K562 (cell line): ENCODE results near the gene OR5D16. TPM values are rescaled to one million over a fixed set of nuclear protein-coding genes. Genes with fewer than 3 reads are reported as not detected.
A peak's percentile ranks its signal among the peaks of the same experiment; 100 is the strongest.

Experiments used
- ATAC-seq: fragments of 200-7000 bp; cut with Tn5 transposase; 3 replicates; pipeline ENCODE4 v1.9.1; 2020; ENCODE audit warnings: moderate library complexity
- BruUV-seq: library from RNA; stranded (reverse); fragments of 400-500 nt; replicated peaks from 2 replicates; lab custom pipeline; 2021; lab: Mats Ljungman, UMichigan
- CTCF ChIA-PET: fragments of 300-600 bp; formaldehyde crosslinking; extraction: SDS; loops from one replicate; lab custom pipeline; 2021; ENCODE audit warnings: low intra/inter-chr PET ratio; lab: Yijun Ruan, JAX
- POLR2A ChIA-PET: fragments of 300-600, 350-650 bp; sonication (Branson Sonifier 250); formaldehyde crosslinking; extraction: SDS; loops from one replicate; lab custom pipeline; 2021; ENCODE audit warnings: antibody characterized with exemption, inconsistent platforms; lab: Yijun Ruan, JAX
- DNase-seq, 4 experiments: peaks; one replicate each; pipeline versions ENCODE4 v3.0.0 to v3.0.0-alpha.2; 2011 to 2018; ENCODE audit warnings: low spot score in 3 of 4, mixed read lengths in 3 of 4; ENCODE audit errors: extremely low read depth in 1 of 4
- FAIRE-seq: peaks from 2 replicates; lab custom pipeline; 2011; peaks lifted over from hg19 to GRCh38; lab: Jason Lieb, UNC
- H2AFZ ChIP-seq: 2 replicates; pipeline ENCODE4 v1.6.0; 2011; ENCODE audit warnings: low read depth, low read length, control low read depth, inconsistent platforms
- H3K27ac ChIP-seq: fragments of 200-600 bp; 3 replicates; pipeline ENCODE4 v1.8.0; 2011; ENCODE audit warnings: low read depth, mild to moderate bottlenecking, control low read depth, inconsistent platforms, low read length, moderate library complexity, mixed read lengths; ENCODE audit errors: extremely low read depth
- H3K27me3 ChIP-seq, 2 experiments: fragments of 300-600 bp in 1 of 2; 2 replicates in 1 of 2; 3 replicates in 1 of 2; pipeline versions ENCODE4 v1.6.0 to v1.8.0; 2011; ENCODE audit warnings: inconsistent platforms in 2 of 2, low read length in 2 of 2, mild to moderate bottlenecking in 1 of 2, mixed read lengths in 1 of 2, moderate library complexity in 1 of 2; ENCODE audit not compliant: control insufficient read depth in 2 of 2, insufficient read depth in 2 of 2
- H3K36me3 ChIP-seq: fragments of 300-600 bp; 3 replicates; pipeline ENCODE4 v1.8.0; 2011; ENCODE audit warnings: mild to moderate bottlenecking, low read length, inconsistent platforms; ENCODE audit not compliant: control insufficient read depth, insufficient read depth
- H3K4me1 ChIP-seq, 2 experiments: fragments of 200-600 bp in 1 of 2; replicated peaks in 1 of 2; 2 replicates in 1 of 2; 3 replicates in 1 of 2; pipeline versions ENCODE4 v1.5.1 to v1.8.0; 2011; ENCODE audit warnings: inconsistent platforms in 2 of 2, low read length in 2 of 2, mild to moderate bottlenecking in 1 of 2, mixed read lengths in 1 of 2, moderate library complexity in 1 of 2; ENCODE audit not compliant: control insufficient read depth in 2 of 2, insufficient read depth in 2 of 2
- H3K4me2 ChIP-seq: 2 replicates; pipeline ENCODE4 v1.6.1; 2011; ENCODE audit warnings: low read length, control low read depth, inconsistent platforms, mixed read lengths; ENCODE audit not compliant: insufficient read depth
- H3K4me3 ChIP-seq: fragments of 200-600 bp; sonication (generic), shearing (Covaris generic); 2 replicates; pipeline ENCODE4 v1.5.1; 2016; ENCODE audit warnings: control low read depth, inconsistent platforms
- H3K79me2 ChIP-seq: fragments of 200-600 bp; 3 replicates; pipeline ENCODE4 v1.8.0; 2011; ENCODE audit warnings: low read length, inconsistent platforms; ENCODE audit not compliant: control insufficient read depth, insufficient read depth
- H3K9ac ChIP-seq, 2 experiments: 2 replicates each; pipeline versions ENCODE4 v1.6.0 to v1.6.1; 2011; ENCODE audit warnings: low read depth in 2 of 2, low read length in 2 of 2, control low read depth in 1 of 2, inconsistent platforms in 1 of 2, mild to moderate bottlenecking in 1 of 2, mixed read lengths in 1 of 2; ENCODE audit not compliant: insufficient read depth in 1 of 2
- H3K9me1 ChIP-seq: one replicate; pipeline ENCODE4 v1.6.0; 2011; ENCODE audit warnings: inconsistent platforms, mild to moderate bottlenecking, low read length, moderate library complexity; ENCODE audit not compliant: control insufficient read depth, insufficient read depth
- H3K9me3 ChIP-seq: replicated peaks from 2 replicates; pipeline ENCODE4 v1.5.1; 2011; ENCODE audit warnings: low read depth, low read length, inconsistent platforms; ENCODE audit not compliant: control insufficient read depth, insufficient read depth
- H4K20me1 ChIP-seq: replicated peaks from 2 replicates; pipeline ENCODE4 v1.6.1; 2011; ENCODE audit warnings: low read length, inconsistent platforms, mixed read lengths; ENCODE audit not compliant: control insufficient read depth, insufficient read depth
- CCAR2 ChIP-seq: fragments of 200-400 bp; formaldehyde crosslinking; IDR thresholded peaks from 2 replicates; pipeline ENCODE4 v1.6.1; 2017; ENCODE audit warnings: mild to moderate bottlenecking, low read depth, low read length
- CGGBP1 ChIP-seq: fragments of 250-450 bp; sonication (Bioruptor Pico); IDR thresholded peaks from 2 replicates; pipeline ENCODE4 v1.9.0; 2021; ENCODE audit warnings: mild to moderate bottlenecking
- FOXK1 ChIP-seq: sonication (generic); formaldehyde crosslinking; IDR thresholded peaks from 2 replicates; pipeline ENCODE4 v1.8.0; 2022; ENCODE audit warnings: missing genetic modification reagents, mild to moderate bottlenecking, borderline replicate concordance
- KLF16 ChIP-seq: IDR thresholded peaks from 2 replicates; pipeline ENCODE4 v1.6.1; 2016; ENCODE audit warnings: antibody characterized with exemption
- L3MBTL2 ChIP-seq: fragments of 450-650 bp; IDR thresholded peaks from 2 replicates; pipeline ENCODE4 v1.6.1; 2016; ENCODE audit warnings: mild to moderate bottlenecking, moderate library complexity
- LCOR ChIP-seq: sonication (generic); formaldehyde crosslinking; IDR thresholded peaks from 2 replicates; pipeline ENCODE4 v1.8.0; 2022; ENCODE audit warnings: mild to moderate bottlenecking, missing genetic modification reagents
- OTX1 ChIP-seq: fragments of 450-650 bp; formaldehyde crosslinking; IDR thresholded peaks from 2 replicates; pipeline ENCODE4 v1.4.0; 2022; ENCODE audit warnings: mild to moderate bottlenecking
- PTTG1 ChIP-seq: fragments of 450-650 bp; IDR thresholded peaks from 2 replicates; pipeline ENCODE4 v1.6.1; 2016; ENCODE audit warnings: low read depth, mild to moderate bottlenecking, missing genetic modification characterization, missing compliant biosample characterization
- SRF ChIP-seq, 2 experiments: fragments of 250-450, 450-650 bp in 1 of 2; sonication (Bioruptor Pico) in 1 of 2; sonication (generic) in 1 of 2; formaldehyde crosslinking; IDR thresholded peaks; 2 replicates each; pipeline versions ENCODE4 v1.5.0 to v1.5.1; 2020 to 2022; ENCODE audit warnings: mild to moderate bottlenecking in 1 of 2, missing genetic modification reagents in 1 of 2
- ZBTB8A ChIP-seq: fragments of 450-650 bp; IDR thresholded peaks from 2 replicates; pipeline ENCODE4 v1.6.1; 2018; ENCODE audit warnings: mild to moderate bottlenecking, moderate library complexity; ENCODE audit not compliant: partially characterized antibody
- ZEB2 ChIP-seq: fragments of 450-650 bp; IDR thresholded peaks from 2 replicates; pipeline ENCODE4 v1.6.1; 2016
- ZNF146 ChIP-seq: IDR thresholded peaks from one replicate; pipeline ENCODE4 v1.6.1; 2018; ENCODE audit warnings: missing compliant biosample characterization; ENCODE audit not compliant: unreplicated experiment
- ZNF282 ChIP-seq: sonication (generic); formaldehyde crosslinking; IDR thresholded peaks from 2 replicates; pipeline ENCODE4 v1.8.1; 2023; ENCODE audit warnings: missing genetic modification reagents
- ZNF316 ChIP-seq: fragments of 450-650 bp; IDR thresholded peaks from 2 replicates; pipeline ENCODE4 v1.6.1; 2016
- ZNF830 ChIP-seq: fragments of 250-450 bp; sonication (Bioruptor Pico); IDR thresholded peaks from 2 replicates; pipeline ENCODE4 v1.5.0; 2021; ENCODE audit warnings: mild to moderate bottlenecking
- WGBS: fragments of 100-300 bp; shearing (Covaris generic); methylation state at CpG from one replicate; pipeline ENCODE4 v1.1.6; 2016; ENCODE audit warnings: low coverage, mixed read lengths; ENCODE audit not compliant: insufficient coverage; ENCODE audit errors: missing lambda C conversion rate; 5-methylcytosine and 5-hydroxymethylcytosine counted together
- in situ Hi-C: fragments of 300-500 bp; cut with MboI; formaldehyde crosslinking; loops from 4 replicates; pipeline ENCODE4 v1.15.0; 2018; ENCODE audit warnings: inconsistent platforms, mixed read lengths
- intact Hi-C: fragments of 100-400 bp; cut with micrococcal nuclease; formaldehyde crosslinking; loops from 2 replicates; pipeline ENCODE4 v1.14.2; 2022
- polyA plus RNA-seq, 8 experiments: library from polyadenylated mRNA; depleted of rRNA in 4 of 8; stranded (reverse) in 5 of 8; unstranded in 3 of 8; fragments of >200 nt; fragmentation: Nextera tagmentation in 2 of 8; fragmentation: Illumina TruSeq in 1 of 8; extraction: Ambion mirVana in 2 of 8; extraction: Trizol in 1 of 8; gene quantifications; 2 replicates each; pipeline versions ENCODE4 v1.2.1 to v1.2.3, GENCODE V29; 2011 to 2014; ENCODE audit warnings: inconsistent platforms in 1 of 8, missing spikeins in 1 of 8
- total RNA-seq, 7 experiments: library from RNA; depleted of rRNA in 6 of 7; stranded (reverse); fragments of >200 nt in 6 of 7; fragmentation: Illumina TruSeq in 2 of 7; extraction: Trizol in 2 of 7; gene quantifications; 2 replicates each; pipeline versions ENCODE4 v1.2.1 to v1.2.3, GENCODE V29; 2011 to 2021; ENCODE audit warnings: low replicate concordance in 1 of 7
- TF ChIP-seq, protein P1 (sequence below): IDR thresholded peaks from 3 replicates; pipeline ENCODE4 v1.6.1; 2011; ENCODE audit warnings: borderline replicate concordance, mild to moderate bottlenecking, moderate library complexity; ENCODE audit not compliant: insufficient read length; ENCODE audit errors: extremely low read depth

The OR5D16 gene
- total and polyA plus RNA-seq, 9 of the 15 experiments (the other 6 are each of a cell fraction or from before 2014, with no cell fraction given): not detected

GRCh38 chr11:55791606-55792005 is 46.9 kb upstream of the OR5D16 start:
- TF ChIP-seq CCAR2 (no peak), CGGBP1 (CRISPR knock-in tag) (no peak), ZNF830 (CRISPR knock-in tag) (no peak), ZNF316 (peak; percentile 17; the same call in 1 of the 2 replicates)
- POLR2A ChIA-PET: no interaction called here
- Histone ChIP-seq H3K9me3 (no peaks in the 10 kb centered on the region), H3K9me1 (no peaks in the 10 kb centered on the region), H3K4me1 (no peaks in the 10 kb centered on the region), H3K36me3 (no peaks in the 10 kb centered on the region), H4K20me1 (no peaks in the 10 kb centered on the region), H3K4me2 (no peak overlapping the region), H3K4me3 (no peak overlapping the region), H3K79me2 (no peaks in the 10 kb centered on the region), H3K27me3 (no peaks in the 10 kb centered on the region), H3K9ac (no peak overlapping the region), H3K27ac (no peak overlapping the region), H2AFZ (no peak overlapping the region)
- FAIRE-seq: no peak
- BruUV-seq: no TSS peak
- 0% methylated on average over 1 of the region's 1 CpG for WGBS
- in situ Hi-C loops: no loop called here
- no peak for DNase-seq
- intact Hi-C loops: no loop called here
- CTCF ChIA-PET: no interaction called here
- ATAC-seq: no peak

GRCh38 chr11:55793321-55793720 is 45.2 kb upstream of the OR5D16 start:
- 0% methylated on average over 2 of the region's 2 CpGs for WGBS
- Histone ChIP-seq H3K27ac (no peak overlapping the region), H3K4me1 (no peaks in the 10 kb centered on the region), H3K27me3 (no peaks in the 10 kb centered on the region), H2AFZ (no peak overlapping the region), H3K79me2 (no peaks in the 10 kb centered on the region), H3K4me2 (no peak overlapping the region), H3K9ac (no peak overlapping the region), H4K20me1 (no peaks in the 10 kb centered on the region), H3K36me3 (no peaks in the 10 kb centered on the region), H3K4me3 (no peak overlapping the region), H3K9me1 (no peaks in the 10 kb centered on the region), H3K9me3 (no peaks in the 10 kb centered on the region)
- intact Hi-C loops: no loop called here
- CTCF ChIA-PET: no interaction called here
- DNase-seq (no peak), FAIRE-seq (no peak), ATAC-seq (no peak)
- in situ Hi-C loops: no loop called here
- POLR2A ChIA-PET: no interaction called here
- BruUV-seq: no TSS peak
- TF ChIP-seq KLF16: no peak
- no peak for TF ChIP-seq LCOR (CRISPR knock-in tag)
- no peak for TF ChIP-seq SRF (CRISPR knock-in tag; IDR thresholded peaks at IDR 0.05)
- TF ChIP-seq, protein P1, sequence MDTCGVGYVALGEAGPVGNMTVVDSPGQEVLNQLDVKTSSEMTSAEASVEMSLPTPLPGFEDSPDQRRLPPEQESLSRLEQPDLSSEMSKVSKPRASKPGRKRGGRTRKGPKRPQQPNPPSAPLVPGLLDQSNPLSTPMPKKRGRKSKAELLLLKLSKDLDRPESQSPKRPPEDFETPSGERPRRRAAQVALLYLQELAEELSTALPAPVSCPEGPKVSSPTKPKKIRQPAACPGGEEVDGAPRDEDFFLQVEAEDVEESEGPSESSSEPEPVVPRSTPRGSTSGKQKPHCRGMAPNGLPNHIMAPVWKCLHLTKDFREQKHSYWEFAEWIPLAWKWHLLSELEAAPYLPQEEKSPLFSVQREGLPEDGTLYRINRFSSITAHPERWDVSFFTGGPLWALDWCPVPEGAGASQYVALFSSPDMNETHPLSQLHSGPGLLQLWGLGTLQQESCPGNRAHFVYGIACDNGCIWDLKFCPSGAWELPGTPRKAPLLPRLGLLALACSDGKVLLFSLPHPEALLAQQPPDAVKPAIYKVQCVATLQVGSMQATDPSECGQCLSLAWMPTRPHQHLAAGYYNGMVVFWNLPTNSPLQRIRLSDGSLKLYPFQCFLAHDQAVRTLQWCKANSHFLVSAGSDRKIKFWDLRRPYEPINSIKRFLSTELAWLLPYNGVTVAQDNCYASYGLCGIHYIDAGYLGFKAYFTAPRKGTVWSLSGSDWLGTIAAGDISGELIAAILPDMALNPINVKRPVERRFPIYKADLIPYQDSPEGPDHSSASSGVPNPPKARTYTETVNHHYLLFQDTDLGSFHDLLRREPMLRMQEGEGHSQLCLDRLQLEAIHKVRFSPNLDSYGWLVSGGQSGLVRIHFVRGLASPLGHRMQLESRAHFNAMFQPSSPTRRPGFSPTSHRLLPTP: no peak
- no peak for TF ChIP-seq ZNF282
- no peak for TF ChIP-seq ZBTB8A
- no peak for TF ChIP-seq L3MBTL2
- TF ChIP-seq FOXK1 (CRISPR knock-in tag): no peak
- TF ChIP-seq OTX1 (CRISPR knock-in tag): no peak
- TF ChIP-seq PTTG1 (tag): no peak
- TF ChIP-seq ZEB2: no peak
- no peak for TF ChIP-seq ZNF146
